Kidney glomerular epithelial cell (primary cell): Measurements from ENCODE around the gene ZDHHC12.
"Not testable (repeated sequence)": the region's sequence is repeated elsewhere in the genome, so short reads cannot be mapped to it uniquely, and the experiment has no call there.

Experiments
- DNase-seq: peaks from one replicate; lab custom pipeline; 2025; lab: John Stamatoyannopoulos, UW

ZDHHC12 gene

DNA sequence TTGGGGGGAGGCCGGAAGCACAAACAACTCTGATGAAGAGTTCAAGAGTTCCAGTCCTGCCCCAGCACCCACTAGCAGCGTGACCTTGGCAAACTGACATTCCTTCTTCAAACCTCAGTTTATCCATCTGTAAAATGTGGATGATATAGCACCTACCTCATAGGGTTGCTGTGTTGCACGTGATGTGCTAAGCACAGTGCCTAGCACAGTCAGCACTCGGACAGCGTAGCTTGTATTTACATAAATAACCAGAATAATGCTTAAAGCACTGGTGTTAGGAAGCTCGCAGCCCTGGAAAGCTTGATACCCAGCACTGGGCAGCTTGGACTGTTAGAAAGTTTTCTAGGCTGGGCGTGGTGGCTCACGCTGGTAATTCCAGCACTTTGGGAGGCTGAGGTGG is 16.5 kb downstream of the ZDHHC12 start:
- DNase-seq, result no peak

GRCh38 chr9:128706671-128707381 is 17.1 kb downstream of the ZDHHC12 start:
- DNase-seq, result no peak

DNA sequence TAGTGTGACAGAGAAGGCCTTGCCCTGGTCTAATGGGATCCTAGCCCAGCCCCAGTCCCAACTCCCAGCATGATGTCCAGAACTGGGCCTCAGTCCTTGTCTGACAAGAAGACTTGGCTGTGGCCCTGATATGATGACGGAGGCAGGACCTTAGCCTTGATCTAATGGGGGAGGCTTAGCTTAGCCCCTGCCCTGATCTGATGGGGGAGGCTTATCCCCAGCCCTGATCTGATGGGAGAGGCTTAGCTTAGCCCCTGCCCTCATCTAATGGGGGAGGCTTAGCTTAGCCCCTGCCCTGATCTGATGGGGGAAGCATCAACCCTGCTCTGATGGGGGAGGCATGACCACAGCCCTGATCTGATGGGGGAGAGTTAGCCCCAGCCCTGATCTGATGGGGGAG is 17.9 kb downstream of the ZDHHC12 start:
- DNase-seq, result no peak

DNA sequence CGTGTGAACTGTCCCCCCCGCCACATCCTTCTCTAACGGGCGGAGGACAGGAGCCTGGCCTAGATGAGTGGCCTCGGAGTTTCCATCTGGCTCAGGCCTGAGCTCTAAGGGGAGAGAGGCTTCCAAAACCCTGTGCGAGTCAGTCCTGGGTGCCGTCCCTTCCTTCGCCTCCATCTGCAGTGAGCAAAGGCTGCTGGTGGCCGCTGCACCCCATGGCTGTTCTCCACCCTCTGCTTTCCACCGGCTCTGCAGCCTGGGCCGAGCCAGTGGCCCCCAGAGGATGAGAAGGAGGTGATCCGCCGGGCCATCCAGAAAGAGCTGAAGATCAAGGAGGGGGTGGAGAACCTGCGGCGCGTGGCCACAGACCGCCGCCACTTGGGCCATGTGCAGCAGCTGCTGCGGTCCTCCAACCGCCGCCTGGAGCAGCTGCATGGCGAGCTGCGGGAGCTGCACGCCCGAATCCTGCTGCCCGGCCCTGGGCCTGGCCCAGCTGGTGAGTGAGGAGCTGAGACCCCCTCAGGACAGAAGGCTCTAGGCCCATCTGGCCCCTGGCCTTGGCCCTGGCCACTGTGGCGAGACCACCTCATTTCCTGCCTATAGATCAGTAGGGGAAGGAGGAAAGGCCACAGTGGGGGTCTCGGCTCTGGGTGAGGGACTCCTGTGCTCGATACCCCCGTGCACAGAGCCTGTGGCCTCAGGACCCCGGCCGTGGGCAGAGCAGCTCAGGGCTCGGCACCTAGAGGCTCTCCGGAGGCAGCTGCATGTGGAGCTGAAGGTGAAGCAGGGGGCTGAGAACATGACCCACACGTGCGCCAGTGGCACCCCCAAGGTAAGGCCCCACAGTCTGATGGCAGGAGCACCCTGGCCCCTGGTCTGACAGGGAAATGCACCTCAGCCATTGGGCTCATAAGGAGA is 18.6 kb downstream of the ZDHHC12 start:
- no peak for DNase-seq

- no peak for DNase-seq
These were observed 19.6 kb downstream of the ZDHHC12 start for GRCh38 chr9:128704356-128704670.

DNA sequence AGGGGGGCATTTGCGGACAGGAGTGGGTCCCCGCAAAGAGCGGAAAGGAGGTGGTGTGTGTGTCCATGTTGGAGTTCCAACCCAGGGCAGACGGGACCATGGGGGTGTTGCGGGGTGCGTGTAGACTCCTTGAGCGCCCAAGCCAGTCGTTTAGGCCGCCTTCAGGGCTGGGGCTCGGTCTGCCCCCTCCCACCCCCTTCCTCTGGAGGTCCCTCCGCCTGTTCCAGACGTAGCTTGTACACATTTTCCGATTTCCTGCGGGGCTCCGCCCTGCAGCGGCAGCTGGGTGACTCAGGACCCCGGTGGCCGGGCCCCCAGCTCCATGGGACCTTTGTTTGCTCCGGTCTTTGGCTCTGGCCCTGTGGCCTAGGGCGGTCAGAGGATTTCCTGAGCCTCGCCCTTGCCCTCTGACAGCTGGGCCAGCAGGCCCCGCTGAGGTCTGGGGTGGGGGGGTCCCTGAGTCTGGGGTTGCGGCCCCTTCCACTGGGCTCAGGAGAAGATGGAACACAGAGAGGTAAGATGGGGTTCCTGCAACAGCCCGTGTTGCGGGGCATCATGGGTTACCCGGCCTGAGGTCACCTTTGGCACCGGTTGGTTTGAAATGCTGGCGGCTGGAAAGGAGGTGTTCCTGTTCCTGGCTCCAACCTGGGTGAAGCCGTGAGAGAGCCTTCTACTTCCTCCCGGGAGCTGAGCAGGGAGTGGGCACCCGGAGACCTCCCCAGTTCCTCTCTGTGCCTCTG is 20.1 kb downstream of the ZDHHC12 start:
- DNase-seq, result no peak

GRCh38 chr9:128702949-128703615 is 20.8 kb downstream of the ZDHHC12 start:
- no peak for DNase-seq

DNA sequence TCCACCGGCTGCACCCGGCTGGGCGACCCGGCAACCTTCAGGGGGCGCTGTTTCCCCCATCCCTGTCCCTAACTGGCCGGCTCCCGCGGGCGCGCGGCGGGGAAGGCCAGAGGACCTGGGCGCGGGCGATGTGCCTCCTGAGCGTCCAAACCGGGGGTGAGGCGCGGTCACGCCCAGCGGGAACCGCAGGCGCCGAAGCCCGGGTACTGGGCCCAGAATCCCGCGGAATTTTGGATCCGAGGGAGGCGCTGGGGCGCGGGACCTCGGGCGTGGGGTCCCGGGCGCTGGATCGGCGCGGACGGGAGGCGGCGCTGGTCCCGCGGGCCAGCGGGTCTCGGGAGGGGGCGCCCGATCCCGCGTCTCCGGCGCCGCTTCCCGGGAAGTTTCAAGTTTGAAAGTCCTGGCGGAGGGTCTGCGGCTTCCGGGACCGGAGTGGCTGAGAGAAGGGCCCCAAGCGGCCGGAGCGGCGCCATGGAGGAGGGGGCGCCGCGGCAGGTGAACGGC is 21.4 kb downstream of the ZDHHC12 start, which contains the start of gene PKN3:
PKN3 (plus strand) TSS at position 59 of the 504 bp plus-strand sequence; CDS start at position 472, 413 bp downstream.
- DNase-seq, result peak; percentile 49

DNA sequence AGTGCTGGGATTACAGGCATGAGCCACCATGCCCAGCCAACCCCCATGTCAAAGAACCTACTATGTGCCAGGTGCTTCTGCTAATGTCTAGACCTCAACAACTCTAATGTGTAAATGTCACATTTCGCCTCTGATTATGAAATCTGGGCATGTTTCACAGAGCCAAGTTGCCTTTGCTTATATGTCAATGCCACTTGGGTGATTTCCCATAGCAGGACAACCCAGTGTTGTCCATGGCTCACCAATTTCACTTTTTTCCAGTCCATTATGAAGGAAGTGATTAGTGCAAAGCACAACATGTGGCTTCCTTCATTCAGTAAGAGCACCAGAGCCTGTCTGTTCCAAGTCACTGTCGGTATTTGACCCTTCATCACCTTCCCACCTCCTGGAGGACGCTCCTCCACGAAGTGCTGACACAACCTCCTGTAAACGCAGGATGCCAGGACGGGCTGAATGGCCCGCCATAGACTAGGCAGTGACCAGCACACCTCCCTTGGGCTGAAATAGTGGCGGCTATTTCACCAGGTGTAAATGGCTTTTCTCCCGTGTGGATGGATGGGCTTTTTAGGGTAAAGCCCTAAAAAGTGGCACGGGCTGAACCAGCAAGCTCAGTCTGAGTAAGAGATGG is 22.6 kb downstream of the ZDHHC12 start:
- DNase-seq, result no peak

DNA sequence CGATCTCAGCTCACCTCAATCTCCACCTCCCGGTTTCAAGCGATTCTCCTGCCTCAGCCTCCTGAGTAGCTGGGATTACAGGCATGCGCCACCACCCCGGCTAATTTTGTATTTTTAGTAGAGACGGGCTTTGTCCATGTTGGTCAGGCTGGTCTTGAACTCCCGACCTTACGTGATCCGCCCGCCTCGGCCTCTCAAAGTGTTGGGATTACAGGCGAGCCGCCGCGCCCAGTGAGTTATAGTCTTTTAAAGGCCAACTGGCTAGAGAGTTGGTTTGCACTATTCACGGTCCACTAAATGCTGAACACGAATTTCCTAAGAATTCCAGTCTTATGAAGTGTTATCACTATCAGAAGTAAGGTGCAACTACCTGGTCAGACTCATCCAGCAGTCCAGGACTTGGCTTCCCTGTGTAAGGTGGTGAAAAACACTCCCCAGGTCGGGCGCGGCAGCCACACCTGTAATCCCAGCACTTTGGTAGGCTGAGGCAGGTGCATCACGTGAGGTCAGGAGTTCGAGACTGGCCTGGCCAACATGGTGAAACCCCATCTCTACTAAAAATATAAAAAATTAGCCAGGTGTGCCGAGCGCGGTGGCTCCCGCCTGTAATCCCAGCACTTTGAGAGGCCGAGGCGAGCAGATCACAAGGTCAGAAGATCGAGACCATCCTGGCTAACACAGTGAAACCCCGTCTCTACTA is 24.7 kb downstream of the ZDHHC12 start:
- DNase-seq, result not testable (repeated sequence)

- no peak for DNase-seq
These were observed 26.8 kb downstream of the ZDHHC12 start for GRCh38 chr9:128696923-128697707.

GRCh38 chr9:128694344-128694743 is 29.6 kb downstream of the ZDHHC12 start:
- DNase-seq, result no peak

- not testable (repeated sequence) for DNase-seq
These were observed 30.2 kb downstream of the ZDHHC12 start for GRCh38 chr9:128693738-128694137.

DNA sequence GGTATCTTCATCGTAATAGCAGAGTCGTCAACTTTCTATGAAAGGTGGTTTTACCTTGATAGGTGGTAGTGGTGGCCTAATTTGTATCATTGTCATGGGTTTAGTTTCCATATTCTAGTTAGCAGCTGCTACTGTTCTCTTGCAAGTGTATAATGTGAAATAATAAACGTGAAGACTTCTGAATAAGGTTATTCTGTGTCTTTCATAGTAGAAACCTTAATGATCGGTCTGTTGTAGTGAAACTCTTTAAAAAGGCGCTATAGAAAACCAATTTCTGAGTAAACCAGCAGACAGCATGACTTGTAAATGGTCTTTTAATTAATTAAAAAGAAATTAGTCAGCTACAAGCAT is 33.3 kb downstream of the ZDHHC12 start:
- DNase-seq, result no peak

DNA sequence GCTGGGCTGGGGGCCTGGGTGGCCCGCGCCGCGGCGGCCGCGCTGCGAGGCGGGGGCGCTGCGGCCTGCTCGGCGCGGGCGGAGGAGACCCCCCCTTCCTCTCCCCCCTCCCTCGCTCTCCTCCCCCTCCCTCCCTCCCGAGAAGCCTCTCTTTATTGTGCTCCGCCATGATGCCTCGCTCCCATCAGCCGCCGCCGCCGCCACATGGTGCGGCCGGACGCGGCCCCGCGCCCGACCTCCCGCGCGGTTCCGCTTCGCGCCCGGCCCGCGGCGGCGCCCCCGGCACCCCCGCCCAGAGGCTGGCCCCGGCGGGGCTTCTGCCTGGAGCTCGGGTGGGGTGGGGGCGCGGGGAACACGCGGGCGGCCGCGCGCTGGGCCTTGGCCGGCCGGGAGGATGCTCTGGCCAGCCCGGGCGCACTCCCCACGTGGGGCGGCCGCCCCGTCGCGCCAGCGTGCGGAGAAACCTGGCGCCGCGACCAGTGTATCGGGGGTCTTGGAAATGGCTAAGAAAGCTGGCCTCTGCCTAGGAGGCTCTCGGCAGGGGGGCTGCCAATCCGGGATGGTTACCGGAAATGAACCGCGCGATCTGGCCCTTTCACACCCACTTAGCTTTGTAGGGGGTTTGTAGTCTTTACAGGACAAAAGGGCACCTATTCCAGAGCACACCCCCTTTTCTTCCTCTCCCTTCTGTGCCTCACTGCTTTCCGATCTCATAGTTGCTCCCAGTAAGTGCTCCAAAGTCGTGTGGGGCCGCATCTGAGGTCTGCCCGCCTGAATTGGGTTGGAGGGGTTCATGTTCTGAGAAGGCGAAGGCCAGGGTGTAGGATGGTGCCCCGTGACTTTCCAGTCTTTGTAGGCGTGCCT is 33.9 kb downstream of the ZDHHC12 start:
- DNase-seq, result no peak

DNA sequence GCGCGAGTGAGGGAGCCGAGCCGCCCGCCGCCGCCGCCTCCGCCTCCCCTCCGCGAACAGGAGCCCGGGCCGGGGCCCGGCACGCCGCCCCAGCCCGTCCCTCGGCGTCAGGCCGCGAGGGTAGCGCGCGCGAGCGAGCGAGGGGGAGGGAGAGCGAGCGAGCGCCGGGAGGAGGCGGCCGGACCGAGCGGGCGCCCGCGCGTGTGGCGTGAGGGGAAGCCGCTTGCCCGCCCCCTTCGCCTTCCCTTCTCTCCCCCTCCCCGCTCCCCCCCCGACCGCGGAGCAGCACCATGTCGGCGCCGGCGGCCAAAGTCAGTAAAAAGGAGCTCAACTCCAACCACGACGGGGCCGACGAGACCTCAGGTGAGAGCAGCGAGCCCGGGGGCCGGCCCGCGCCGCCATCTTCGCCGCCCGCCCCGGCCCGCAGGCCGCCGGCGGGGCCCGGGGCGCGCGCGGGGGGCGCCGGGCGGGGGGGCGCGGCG is 34.6 kb downstream of the ZDHHC12 start:
- DNase-seq, result no peak

DNA sequence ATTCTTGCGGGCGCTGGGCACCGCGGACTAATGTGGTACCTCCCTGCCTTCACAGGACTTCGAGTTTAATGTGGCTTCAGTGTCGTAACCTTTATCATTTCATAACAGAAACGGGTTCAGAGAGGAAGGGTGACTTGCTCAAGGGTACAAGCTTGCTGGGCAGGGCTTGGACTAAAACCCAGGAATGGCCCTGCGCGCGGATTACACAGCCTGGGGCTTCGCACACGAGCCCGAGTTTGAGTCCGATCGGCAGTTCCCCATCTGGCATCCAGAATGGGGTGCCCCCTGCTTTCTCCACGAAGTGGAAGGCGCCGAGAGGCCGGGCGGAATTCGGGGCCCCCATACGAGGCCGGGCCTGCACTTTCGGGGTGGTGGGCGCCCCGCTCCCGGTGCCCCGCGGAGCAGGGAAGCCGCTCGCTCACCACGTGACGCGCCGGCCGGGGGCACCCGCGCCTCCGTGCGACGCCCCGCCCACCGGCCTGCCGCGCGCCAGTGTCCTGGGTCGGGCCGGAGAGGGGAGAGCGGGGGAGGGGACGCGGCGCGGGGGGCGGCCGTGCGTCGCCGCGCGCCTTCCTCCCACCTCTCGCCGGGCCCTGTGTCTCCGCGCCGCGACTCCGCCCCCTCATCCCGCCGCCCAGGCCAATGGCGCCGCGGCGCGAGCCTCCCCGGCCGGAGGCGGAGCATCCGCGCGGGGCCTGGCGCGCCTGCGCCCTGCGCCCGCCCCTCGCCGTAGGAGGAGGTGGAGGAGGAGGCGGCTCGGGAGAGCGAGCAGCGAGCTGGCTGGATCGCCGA is 35.2 kb downstream of the ZDHHC12 start, which contains the start of gene SET:
SET (plus strand) TSS at position 722 of the 792 bp plus-strand sequence. CDS start 361 bp downstream, outside the sequence.
- DNase-seq, result peak; percentile 67

GRCh38 chr9:128687453-128687852 is 36.5 kb downstream of the ZDHHC12 start:
- DNase-seq, result no peak
